Measurements from ENCODE around the gene SUMO3. TPM values are rescaled to one million over a fixed set of nuclear protein-coding genes. Genes with fewer than 3 reads are reported as not detected.

SUMO3 gene
- total RNA-seq, 1 donor from 2014 or later: 58.7 TPM

- no peak for TF ChIP-seq CTCF (conservative IDR thresholded peaks at IDR 0.05; ENCODE audit: low read depth, low read length)
- no peak for DNase-seq (ENCODE audit: low read depth)
- H3K4me3 ChIP-seq (ENCODE audit: low read depth, low read length): no peak overlapping the region
Observed at GRCh38 chr21:44853601-44854390, 35.9 kb upstream of the SUMO3 start.

DNA sequence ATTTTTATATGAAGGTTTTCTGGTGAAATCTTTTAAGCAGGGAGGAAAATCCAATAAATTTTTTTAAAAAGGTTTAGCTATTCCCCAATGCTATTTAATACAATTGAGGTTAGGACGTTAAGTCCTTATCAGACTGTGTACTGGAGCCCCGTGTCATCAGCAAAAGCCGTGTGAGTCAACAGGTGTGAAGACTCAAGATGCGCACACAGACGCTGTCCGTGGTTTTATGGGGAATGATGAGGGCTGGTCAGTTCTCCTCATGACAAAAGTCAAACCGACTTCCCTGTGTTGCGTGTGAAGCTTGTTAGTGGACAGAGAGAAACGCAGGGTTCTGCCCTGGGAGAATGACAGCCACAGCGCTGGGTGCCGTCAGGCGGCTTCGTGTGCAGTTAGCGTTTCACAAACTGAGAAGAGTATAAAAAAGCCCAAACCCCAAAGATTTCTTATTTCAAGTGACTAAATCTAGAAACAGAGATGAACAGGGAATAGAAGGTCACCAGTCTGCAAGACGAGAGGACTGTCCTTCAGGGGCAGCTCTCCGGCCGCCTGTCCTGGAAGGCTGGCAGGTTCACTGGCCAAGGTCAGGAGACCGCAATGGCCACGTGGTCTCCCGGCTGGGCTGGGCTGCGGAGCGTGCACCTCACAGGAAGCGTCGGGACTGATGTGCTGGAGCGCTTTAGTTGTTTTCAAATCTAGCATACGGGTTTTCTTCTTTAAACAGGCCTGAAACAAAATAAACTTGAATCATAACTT is 33.2 kb upstream of the SUMO3 start:
- H3K4me3 ChIP-seq (ENCODE audit: low read depth, low read length): no peak overlapping the region
- no peak for TF ChIP-seq CTCF (conservative IDR thresholded peaks at IDR 0.05; ENCODE audit: low read depth, low read length)
- DNase-seq (ENCODE audit: low read depth): no peak

GRCh38 chr21:44850208-44850800 is 32.4 kb upstream of the SUMO3 start:
- TF ChIP-seq CTCF (conservative IDR thresholded peaks at IDR 0.05; ENCODE audit: low read depth, low read length): no peak
- no peak overlapping the region for H3K4me3 ChIP-seq (ENCODE audit: low read depth, low read length)
- no peak for DNase-seq (ENCODE audit: low read depth)

GRCh38 chr21:44849616-44850130 is 31.8 kb upstream of the SUMO3 start:
- no peak overlapping the region for H3K4me3 ChIP-seq (ENCODE audit: low read depth, low read length)
- DNase-seq (ENCODE audit: low read depth): no peak
- no peak for TF ChIP-seq CTCF (conservative IDR thresholded peaks at IDR 0.05; ENCODE audit: low read depth, low read length)

- TF ChIP-seq CTCF (conservative IDR thresholded peaks at IDR 0.05; ENCODE audit: low read depth, low read length): no peak
- no peak overlapping the region for H3K4me3 ChIP-seq (ENCODE audit: low read depth, low read length)
- DNase-seq (ENCODE audit: low read depth): no peak
Observed at GRCh38 chr21:44848821-44849521, 31.1 kb upstream of the SUMO3 start.

DNA sequence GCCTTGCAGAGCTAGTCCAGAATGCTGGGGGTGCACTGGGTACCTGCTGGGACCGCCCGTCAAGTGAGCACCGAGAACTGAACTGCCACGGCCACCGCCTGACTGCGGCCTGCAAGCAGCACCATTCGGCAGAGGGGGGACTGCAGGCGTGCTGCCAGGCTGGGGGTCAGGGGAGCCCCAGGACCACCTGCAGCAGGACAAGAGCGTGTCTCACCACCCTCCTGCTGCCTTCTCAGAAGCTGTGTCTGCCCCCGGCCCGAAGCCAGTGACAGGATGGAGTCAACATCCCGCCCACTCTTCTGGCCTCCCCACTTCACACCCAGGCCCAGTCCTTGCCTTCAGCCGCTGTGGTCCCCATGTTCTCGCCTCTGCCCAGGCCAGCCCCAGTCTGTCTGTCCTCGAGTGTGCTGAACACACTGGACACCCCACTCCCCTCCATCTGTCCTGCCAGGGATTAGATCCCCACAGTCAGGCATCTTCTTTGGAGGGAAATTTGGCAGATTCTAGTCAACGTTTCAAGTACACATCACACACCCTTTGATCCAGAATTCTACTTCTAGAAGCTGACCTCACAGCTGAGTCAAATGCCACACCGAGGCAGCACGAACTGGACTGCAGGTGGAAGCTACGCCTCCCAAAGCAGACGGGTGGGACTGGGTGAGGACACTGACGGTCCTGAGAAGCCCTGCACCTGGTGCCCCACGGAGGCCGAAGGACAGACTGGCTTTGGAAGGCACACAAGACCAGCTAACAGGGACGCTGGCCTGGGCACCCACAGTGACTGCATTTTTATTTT is 29.6 kb upstream of the SUMO3 start:
- TF ChIP-seq CTCF (conservative IDR thresholded peaks at IDR 0.05; ENCODE audit: low read depth, low read length): no peak
- no peak overlapping the region for H3K4me3 ChIP-seq (ENCODE audit: low read depth, low read length)
- no peak for DNase-seq (ENCODE audit: low read depth)
